GM21723 (cell line): ENCODE measurements around the gene HIGD1C.
A peak's percentile ranks its signal among the peaks of the same experiment; 100 is the strongest.
"Not testable (repeated sequence)": the region's sequence is repeated elsewhere in the genome, so short reads cannot be mapped to it uniquely, and the experiment has no call there.

Source experiments
- ATAC-seq: cut with Tn5 transposase; IDR thresholded peaks from one replicate; pipeline ENCODE4 v1.9.1; 2021; ENCODE audit warnings: mild to moderate bottlenecking, moderate library complexity; ENCODE audit not compliant: unreplicated experiment

Gene HIGD1C

GRCh38 chr12:50933459-50934124, 18.8 kb upstream of the HIGD1C start:
- ATAC-seq, result no peak

DNA sequence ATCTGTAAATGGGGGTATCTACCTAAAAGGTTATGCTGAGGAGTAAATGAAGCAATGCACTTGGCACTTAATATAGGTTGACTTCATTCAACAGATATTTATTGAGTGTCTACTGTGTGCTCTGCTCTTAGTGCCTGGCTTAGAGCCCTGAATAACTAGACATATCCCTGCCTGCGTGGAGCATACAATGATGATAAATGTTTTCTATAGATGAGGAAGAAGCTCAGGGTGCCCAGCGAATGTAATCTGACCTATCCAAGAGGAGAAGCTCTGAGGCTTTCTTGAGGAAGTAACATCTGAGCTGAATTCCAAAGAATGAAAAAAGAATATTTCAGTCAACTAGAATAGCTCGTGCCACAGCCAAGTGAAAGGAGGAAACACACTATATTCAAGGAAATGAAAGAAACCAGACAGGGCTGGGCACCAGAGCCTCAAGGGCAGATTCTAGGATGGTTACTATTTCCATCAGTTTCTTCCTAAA, 17.9 kb upstream of the HIGD1C start:
- ATAC-seq, result no peak

DNA sequence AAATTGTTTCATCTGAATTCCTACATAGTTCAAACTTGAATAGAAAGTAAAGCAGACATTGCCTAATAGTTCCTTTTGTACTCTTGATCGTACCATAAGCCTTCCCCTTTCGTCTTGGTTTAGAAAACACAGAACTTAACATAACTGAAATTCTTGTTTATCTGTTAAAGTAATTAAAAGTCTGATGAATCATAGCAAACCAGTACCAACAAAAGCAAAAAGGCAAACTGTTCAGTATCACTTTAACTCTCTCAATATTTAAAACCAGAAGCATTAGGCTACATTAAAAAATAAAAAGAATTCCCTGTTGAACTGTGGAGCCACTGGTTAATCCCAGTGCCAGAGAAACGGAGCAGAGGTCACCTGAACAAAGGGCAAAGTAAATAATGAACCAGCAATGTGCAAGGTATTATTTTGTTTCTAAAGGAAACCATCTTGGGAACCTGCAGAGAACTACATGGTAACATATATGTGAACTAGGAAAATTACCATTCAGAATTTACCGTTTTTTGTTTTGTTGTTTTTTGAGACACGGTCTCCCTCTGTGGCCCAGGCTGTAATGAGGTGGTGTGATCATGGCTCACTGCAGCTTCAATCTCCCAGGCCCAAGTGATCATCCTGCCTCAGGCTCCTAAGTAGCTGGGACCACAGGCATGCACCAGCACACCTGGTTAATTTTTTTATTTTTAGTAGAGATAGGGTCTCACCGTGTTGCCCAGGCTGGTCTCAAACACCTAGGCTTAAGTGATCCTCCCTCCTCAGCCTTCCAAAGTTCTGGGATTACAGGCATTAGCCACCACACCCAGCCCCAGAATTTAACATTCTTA, 17.1 kb upstream of the HIGD1C start:
- no peak for ATAC-seq

DNA sequence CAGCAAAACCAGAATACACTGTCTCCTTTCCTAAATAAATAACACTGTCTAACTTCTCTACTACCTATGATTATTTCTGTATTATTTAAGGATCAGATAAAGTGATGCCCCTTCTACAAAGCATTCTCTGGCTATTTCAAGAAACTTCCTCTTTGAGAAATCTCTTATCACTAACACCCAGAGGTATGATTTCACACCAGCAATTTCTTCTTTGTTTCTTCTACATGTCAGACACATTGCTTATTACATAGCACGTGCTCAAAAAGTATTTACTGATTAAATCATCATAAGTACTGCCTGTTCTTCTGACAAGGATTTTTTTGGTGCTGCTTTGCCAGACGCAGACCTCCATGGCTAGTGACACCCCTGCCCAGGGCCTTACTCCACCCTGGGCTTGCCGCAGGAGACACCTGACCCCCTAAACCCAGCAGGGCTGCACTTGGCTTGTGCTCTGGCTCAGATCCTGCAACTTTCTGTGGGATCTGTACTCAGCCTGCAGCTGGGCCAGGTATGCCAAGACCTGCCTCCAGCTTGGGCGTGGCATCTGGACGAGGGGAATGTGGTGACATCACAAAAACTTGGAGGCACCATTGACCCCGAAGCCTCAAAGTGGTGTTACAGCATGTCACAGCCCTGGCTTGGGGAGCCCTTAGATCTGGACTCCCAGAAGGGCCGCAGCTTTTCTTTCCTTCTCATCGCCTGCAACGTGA, 15.4 kb upstream of the HIGD1C start:
- no peak for ATAC-seq

GRCh38 chr12:50937653-50938052, 14.7 kb upstream of the HIGD1C start:
- ATAC-seq, result no peak

DNA sequence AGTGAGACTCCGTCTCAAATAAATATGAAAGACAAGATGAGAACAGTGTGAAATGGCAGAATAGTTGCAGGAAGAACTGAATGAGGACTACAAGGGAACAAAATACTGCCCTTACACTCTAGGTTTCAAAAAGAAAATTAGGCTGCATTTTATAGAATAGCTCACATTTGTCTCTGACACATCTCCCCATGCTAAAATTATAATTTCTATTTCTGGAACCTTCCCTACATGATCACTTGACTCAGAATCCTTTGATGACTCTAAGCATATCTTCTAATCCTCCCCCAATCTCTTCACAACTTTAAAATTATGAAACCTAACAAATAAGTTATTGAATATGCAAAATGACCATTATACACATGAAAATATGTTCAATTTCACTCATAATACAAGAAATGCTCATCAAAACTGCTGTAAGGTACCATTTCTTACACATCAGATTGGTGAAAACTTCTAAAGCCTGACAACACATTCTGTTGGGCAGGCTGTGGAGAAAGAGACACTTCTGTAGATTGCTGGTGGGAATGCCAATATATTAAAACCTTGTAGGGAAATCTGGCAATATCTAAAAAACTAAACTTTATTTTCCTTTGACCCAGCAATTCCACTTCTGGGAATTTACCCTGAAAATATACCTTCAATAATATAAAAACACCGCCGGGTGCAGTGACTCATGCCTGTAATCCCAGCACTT, 4.3 kb upstream of the HIGD1C start:
- ATAC-seq, result no peak

DNA sequence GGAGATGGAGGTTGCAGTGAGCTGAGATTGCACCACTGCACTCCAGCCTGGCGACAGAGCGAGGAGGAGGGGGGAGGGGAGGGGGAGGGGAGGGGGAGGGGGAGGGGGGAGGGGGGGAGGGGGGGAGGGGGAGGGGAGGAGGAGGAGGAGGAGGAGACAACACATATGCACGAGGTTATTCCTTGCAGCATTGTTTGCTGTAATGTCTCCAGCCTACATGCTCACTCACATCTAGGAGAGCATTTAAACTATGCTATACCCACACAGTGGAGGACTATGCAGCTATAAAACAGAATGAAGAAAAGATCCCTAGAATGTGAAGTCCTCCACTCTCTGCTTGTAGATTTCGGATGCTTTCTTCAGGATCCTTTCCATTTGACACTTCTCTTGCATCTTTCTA, 3.5 kb upstream of the HIGD1C start:
- no peak for ATAC-seq

GRCh38 chr12:50949801-50950302, 2.5 kb upstream of the HIGD1C start:
- ATAC-seq, result no peak

DNA sequence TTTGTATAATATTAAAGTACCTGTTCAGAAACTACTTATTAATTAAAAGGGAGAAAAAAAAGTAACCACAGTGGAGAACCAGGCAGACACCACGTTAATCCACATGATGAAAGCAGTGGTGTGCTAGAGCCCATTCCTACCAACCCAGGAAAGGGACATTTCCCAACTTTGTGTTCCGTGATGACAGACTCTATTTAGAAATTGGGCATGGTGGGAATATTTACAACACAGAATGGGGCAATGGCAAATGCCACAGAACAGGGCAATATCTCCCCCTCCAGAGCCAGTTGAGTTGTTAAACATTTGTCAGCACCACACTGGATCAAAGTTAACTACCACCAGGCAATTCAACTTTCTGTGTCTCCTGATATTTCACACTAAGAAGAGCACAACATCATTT, 1.2 kb upstream of the HIGD1C start:
- no peak for ATAC-seq

DNA sequence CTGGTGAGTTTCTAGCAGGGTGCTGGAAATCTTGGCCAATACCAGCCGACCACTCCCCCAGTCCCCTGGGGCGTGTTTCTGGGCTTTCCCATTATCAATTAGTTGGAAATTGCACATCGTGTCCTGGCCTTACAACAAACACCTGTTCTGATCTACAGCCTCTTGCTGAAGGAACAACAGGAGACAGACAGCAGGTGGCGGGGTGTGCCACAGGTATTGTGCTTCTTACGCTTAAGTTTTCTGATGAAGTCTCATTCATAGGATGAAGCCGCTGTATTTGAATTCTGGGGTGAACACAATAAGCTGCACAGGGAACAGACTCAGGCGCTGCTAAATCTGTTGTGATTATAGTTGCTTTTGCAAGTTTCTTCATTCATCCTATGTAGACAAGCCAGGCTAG, 703 bp downstream of the HIGD1C start:
- no peak for ATAC-seq

DNA sequence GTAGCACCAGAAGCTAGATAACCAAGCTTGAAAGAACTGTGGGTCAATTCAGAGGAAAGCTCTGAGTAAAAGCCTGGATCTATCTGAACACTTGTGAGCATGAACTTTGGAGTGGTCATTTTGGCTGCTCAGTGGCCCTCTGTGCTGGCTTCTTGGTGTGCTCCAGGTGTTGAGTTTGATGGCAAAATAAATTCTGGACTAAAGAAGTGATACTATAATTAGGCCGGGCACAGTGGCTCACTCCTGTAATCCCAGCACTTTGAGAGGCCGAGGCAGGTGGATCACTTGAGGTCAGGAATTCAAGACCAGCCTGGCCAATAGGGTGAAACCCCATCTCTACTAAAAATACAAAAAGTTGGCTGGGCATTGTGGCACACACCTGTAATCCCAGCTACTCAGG, 2.4 kb downstream of the HIGD1C start:
- ATAC-seq, result not testable (repeated sequence)

- no peak for ATAC-seq
Measured at GRCh38 chr12:50955288-50955687, 2.9 kb downstream of the HIGD1C start.

DNA sequence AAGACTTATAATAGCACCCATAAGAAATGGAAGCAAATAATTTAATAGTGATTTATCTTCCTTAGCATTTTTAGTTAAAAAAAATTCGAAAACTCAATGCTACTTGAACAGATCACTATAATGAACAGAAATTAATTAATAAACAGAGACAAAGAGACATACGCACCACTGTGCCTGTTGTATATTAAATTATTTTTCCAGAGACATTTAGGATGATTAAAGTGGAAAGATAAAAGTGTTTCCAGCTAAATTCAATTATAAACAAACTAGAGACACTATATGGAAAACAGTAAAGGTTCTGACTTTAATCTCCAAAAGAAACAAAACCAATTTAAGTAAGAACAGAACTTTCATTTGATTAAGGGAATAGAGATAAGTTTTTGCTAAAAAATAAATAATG, 3.4 kb downstream of the HIGD1C start:
- no peak for ATAC-seq

DNA sequence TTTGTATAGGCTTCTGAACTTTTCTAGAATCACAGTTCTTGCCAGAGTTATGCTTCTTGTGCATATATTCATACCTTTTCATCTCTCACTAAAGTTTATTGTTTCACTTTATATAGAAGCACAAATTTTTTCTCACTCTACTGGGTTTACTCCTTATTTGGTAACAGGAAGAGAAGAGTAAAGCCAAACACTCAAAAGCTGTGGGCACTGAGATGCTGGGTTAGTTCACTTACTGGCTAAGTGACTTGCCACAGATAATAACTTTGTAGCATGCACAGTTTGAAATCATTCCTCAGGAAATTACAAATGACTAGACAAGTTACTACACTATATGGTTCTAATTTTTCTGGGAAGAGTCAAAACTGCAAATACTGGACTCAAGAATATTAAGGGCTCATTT, 7.8 kb downstream of the HIGD1C start:
- ATAC-seq, result no peak

DNA sequence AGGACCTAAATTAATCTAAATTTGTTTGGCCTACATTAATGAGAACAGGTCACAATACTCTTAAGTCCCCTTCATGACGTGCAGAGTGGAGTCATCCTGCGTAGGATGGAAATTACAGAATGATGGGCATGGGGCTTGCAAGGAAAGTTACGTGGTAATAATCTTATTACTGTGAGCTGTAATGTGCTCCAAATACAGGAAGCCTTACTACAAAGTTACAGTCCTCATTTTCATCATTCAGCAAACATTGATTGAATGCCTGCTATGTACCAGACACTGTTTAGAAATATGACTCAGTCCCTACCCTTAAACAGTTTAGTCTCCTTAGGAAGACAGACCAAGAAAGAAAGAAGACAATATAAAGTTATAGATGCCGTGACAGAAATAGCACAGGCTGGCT, 9.4 kb downstream of the HIGD1C start:
- ATAC-seq, result no peak

DNA sequence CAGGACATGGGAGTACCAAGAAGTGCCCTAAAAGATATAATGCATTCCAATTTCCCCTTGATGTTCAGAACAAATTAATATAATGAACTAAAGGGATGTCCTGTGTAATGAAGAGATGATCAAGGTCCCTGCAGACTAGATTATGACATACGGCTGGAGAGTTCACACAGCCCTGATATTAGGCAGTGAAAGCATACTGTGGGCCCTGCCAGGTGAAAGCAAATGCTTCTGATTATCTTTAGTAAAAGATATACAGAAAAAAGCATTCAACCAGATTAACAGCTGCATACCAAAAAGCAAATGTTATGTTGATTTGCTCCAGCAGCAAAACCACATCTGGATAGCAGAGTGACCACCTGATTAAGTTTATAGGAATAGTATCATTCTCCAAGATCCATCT, 12.1 kb downstream of the HIGD1C start:
- no peak for ATAC-seq

- ATAC-seq, result no peak
Measured at GRCh38 chr12:50971946-50972345, 19.6 kb downstream of the HIGD1C start.

DNA sequence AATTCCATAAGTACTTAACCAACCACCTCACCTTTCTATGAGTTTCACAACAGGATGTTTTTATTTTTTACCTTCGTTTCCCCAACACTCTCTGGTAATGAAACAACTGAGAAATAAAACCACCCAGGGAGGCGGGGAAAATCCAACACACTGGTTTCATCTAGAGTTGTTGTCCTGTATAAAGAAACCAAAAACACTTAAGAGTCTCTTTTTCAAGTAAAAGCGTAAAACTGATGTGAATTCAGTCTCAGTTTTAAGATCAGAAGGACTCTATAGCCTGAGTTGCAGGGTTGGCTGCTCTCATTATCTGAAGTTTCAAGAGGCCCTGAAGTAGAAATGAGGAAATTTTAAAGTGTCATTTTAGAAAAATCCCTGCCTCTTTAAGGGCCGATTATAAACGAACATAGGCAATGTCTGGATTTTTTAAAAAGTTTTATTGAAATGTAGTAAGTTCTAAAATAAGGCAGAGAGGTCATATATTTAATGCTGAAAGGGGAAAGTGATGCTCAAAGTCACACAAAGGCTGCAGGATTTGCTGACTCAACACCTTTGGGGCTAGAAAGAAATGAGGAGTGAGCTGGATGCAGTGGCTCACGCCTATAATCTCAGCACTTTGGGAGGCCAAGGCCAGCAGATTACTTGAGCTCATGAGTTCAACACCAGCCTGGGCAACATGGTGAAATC, 27.2 kb downstream of the HIGD1C start:
- ATAC-seq, result peak; percentile 81

DNA sequence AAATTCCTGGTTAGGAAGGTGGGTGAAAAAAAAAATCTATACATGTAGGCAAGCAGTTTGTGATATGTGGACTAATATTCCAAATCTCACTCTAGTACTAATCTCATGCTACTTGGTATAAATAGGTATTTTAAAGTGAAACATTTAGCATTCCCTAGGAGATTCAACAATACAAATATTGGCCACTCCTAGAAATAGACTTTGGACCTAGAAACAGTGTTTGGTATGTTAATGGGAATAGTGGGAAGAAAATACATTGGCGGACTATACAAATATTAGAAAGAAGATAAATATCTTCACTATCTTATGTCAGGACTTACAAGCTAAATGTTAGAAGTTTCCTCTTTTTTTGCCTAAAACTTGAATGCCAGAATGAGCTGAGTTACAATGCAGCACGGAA, 28.2 kb downstream of the HIGD1C start:
- no peak for ATAC-seq
